ENCODE results near the gene CTSG. TPM values are rescaled to one million over a fixed set of nuclear protein-coding genes. Genes with fewer than 3 reads are reported as not detected.

CTSG gene
- total RNA-seq, 4 donors from 2014 or later = 1.1 to 24.4 TPM; not detected in 2

DNA sequence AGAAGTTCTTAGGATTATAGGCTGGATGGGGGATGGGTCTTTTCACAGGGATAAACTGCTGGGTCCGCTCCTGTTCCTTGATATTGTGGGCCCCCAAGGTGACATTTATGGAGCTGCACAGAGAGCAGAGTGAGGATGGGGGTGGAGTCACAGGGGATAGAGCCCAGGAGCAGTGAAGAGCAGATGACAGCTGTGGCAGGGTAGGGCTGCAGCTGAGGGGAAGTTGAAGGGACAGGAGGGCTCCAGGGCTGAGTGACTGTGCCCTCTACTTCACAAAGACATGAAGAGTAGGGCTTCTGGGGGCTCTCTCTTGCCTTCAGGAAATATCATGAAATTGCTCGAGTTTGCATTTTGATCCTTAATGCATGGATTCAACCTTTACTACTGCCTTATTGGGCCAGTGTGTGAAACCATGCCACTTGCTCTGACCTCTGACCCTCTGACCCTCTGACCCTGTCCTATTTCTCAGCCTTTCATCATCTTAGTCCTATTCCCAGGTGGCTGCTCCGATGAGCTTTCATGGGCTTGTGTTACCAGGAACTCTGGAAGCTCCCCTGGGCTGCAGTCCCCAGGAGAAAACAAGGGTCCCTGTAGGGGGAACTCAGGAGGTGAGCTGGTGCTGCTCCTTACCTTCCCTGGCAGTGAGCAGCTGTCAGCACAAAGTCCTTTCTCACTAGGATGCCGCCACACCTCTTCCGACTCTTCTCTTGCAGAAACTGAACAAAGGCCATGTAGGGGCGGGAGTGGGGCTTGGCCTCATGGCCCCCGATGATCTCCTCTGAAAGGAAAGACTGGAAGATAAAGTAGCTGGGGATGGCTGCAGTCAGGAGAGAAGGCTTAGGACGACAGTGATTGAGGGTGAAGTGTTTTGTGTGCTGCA, 31.8 kb upstream of the CTSG start:
- Histone ChIP-seq H3K9me3 (no peaks in the 10 kb centered on the region), H3K4me1 (peaks cover 0 to 6% (median 3%) of the 10 kb centered on the region in 3 donors), H3K27ac (no peak overlapping the region), H3K4me3 (no peak overlapping the region), H3K27me3 (no peaks in the 10 kb centered on the region), H3K36me3 (no peaks in the 10 kb centered on the region)
- TF ChIP-seq, protein P1, sequence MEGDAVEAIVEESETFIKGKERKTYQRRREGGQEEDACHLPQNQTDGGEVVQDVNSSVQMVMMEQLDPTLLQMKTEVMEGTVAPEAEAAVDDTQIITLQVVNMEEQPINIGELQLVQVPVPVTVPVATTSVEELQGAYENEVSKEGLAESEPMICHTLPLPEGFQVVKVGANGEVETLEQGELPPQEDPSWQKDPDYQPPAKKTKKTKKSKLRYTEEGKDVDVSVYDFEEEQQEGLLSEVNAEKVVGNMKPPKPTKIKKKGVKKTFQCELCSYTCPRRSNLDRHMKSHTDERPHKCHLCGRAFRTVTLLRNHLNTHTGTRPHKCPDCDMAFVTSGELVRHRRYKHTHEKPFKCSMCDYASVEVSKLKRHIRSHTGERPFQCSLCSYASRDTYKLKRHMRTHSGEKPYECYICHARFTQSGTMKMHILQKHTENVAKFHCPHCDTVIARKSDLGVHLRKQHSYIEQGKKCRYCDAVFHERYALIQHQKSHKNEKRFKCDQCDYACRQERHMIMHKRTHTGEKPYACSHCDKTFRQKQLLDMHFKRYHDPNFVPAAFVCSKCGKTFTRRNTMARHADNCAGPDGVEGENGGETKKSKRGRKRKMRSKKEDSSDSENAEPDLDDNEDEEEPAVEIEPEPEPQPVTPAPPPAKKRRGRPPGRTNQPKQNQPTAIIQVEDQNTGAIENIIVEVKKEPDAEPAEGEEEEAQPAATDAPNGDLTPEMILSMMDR (IDR thresholded peaks at IDR 0.05) = no peak
- no peak for TF ChIP-seq POLR2A (IDR thresholded peaks at IDR 0.05)
- no peak for DNase-seq
- 71 to 82% methylated on average over 7 to 8 of the region's 8 CpGs for WGBS, 2 donors
- intact Hi-C loops (cut with DNase I) = loop anchor here (10.0 kb wide), 1 partner anchor 67 kb away; no protein-coding TSS in a partner anchor

DNA sequence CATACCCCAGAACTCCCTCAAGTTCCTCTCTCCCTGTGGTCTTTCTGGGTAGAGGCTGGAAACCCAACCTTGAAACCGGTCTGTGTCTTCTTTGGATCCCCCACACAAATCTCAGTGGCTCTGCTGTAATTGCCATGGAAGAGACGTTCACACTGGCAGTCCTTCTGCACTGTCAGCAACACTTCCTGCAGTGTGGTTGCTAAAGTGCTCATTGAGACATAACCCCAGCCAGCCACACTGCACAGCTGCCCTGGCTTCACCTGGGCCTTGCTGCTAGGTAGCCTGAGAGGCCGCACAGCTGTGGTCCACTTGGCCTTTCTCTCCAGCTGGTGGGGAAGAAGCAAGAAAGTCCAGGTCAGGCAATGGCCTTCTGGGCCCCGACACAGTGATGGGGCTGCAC, 31.0 kb upstream of the CTSG start:
- H3K4me1 ChIP-seq = no peaks in the 10 kb centered on the region
- no peak overlapping the region for H3K4me3 ChIP-seq
- no peaks in the 10 kb centered on the region for H3K36me3 ChIP-seq
- no peaks in the 10 kb centered on the region for H3K27me3 ChIP-seq
- 62 to 80% methylated on average over 1 to 4 of the region's 4 CpGs for WGBS, 2 donors
- TF ChIP-seq, protein P1 (IDR thresholded peaks at IDR 0.05) = no peak
- TF ChIP-seq POLR2A (IDR thresholded peaks at IDR 0.05) = no peak
- no peak for DNase-seq
- intact Hi-C loops (cut with DNase I) = loop anchor here (10.0 kb wide), 1 partner anchor 68 kb away; no protein-coding TSS in a partner anchor
- no peaks in the 10 kb centered on the region for H3K9me3 ChIP-seq
- H3K27ac ChIP-seq = no peak overlapping the region

DNA sequence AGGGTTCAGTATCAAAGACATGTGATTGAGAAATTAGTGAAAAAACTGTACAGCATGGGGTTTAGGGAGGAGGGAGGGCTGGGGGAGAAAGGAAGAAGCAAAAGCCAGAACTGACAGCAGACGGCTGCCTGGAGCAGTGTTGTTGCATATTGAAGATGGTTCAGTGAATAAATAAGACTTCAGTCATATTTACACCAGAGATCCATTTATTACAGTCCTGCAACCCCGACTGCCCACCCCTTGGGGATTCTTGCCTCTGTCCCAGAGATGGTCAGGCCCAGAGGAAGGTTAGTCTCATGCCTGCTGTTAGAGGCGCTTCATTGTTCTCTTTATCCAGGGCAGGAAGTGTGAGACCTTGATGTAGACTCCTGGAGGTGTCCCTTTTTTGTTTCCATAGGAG, 30.2 kb upstream of the CTSG start:
- H3K36me3 ChIP-seq = no peaks in the 10 kb centered on the region
- H3K9me3 ChIP-seq = no peaks in the 10 kb centered on the region
- H3K27ac ChIP-seq = no peak overlapping the region
- intact Hi-C loops (cut with DNase I) = loop anchor here (10.0 kb wide), 1 partner anchor 69 kb away; no protein-coding TSS in a partner anchor
- DNase-seq = no peak
- H3K4me1 ChIP-seq = no peaks in the 10 kb centered on the region
- H3K27me3 ChIP-seq = no peaks in the 10 kb centered on the region
- 48 to 58% methylated on average over 3 of the region's 3 CpGs for WGBS, 2 donors
- TF ChIP-seq, protein P1 (IDR thresholded peaks at IDR 0.05) = no peak
- TF ChIP-seq POLR2A (IDR thresholded peaks at IDR 0.05) = no peak
- no peak overlapping the region for H3K4me3 ChIP-seq

DNA sequence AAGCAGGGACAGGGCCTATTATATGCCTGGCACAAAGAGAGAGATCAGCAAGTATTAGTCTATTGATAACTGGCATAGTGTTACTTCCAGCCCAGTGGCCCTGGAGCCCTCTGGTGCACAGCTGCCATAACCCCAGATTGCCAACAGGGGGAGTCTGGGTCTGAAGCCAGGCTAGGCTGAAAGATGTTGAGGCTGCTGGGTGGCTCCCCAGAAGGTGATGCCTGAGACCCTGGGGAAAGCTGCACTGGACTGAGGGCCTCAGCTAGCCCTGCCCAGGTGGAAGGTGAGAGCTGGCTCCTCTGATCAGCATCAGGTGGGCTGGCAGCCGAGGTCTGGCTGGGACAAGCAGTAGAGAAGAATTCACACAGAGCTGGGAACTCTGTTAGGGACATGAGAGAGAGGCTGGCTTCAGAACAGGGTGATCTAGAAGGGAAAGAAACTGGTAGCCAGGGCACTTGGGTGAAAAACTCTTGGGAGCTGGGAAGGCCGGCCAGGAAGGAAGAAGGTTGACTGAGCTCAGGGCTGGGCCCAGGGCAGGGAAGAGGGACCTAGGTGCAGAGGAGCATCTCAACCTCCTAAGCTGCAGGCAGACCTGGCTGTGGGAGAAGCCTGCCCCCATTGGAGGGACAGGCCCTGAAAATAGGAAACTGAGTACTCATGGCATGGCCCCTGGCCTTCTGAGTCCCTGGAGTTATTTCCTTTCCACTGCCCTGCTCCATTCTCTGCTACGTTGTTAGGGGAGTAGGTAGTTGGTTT, 29.6 kb upstream of the CTSG start:
- no peak for DNase-seq
- H3K27ac ChIP-seq = no peak overlapping the region
- no peak overlapping the region for H3K4me3 ChIP-seq
- intact Hi-C loops (cut with DNase I) = loop anchor here (10.0 kb wide), 1 partner anchor 69 kb away; no protein-coding TSS in a partner anchor
- no peaks in the 10 kb centered on the region for H3K36me3 ChIP-seq
- TF ChIP-seq, protein P1 (IDR thresholded peaks at IDR 0.05) = peak; percentile 59 to 76 (median 68)
- no peak for TF ChIP-seq POLR2A (IDR thresholded peaks at IDR 0.05)
- H3K27me3 ChIP-seq = no peaks in the 10 kb centered on the region
- H3K4me1 ChIP-seq = no peaks in the 10 kb centered on the region
- no peaks in the 10 kb centered on the region for H3K9me3 ChIP-seq
- 69 to 78% methylated on average over 2 to 3 of the region's 3 CpGs for WGBS, 2 donors

DNA sequence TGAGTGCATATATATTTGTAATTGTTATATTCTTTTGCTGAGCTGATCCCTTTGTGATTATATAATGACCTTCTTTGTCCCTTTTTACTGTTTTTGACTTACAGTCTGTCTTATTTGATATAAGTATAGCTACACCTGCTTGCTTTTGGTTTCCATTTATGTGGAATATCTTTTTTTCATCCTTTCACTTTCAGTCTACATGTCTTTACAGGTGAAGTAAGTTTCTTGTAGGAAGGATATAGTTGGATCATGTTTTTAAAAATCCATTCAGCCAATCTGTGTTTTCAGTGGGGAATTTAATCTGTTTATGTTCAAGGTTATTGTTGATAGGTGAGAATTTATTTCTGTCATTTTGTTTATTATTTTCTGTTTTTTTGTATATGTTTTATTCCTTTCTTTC, 21.4 kb upstream of the CTSG start:
- Histone ChIP-seq H3K27me3 (no peaks in the 10 kb centered on the region), H3K27ac (no peak overlapping the region), H3K4me1 (peaks cover 0 to 7% (median 0%) of the 10 kb centered on the region in 3 donors), H3K4me3 (no peak overlapping the region), H3K9me3 (peaks cover 0 to 22% (median 0%) of the 10 kb centered on the region in 3 donors), H3K36me3 (no peaks in the 10 kb centered on the region)
- no peak for TF ChIP-seq POLR2A (IDR thresholded peaks at IDR 0.05)
- TF ChIP-seq, protein P1 (IDR thresholded peaks at IDR 0.05) = no peak
- intact Hi-C loops (cut with DNase I) = no loop called here
- no peak for DNase-seq
